Body of pancreas (tissue), 4 donors: ENCODE data around the gene SORCS2. TPM values are rescaled to one million over a fixed set of nuclear protein-coding genes. Genes with fewer than 3 reads are reported as not detected.

ENCODE experiments used
- ATAC-seq: fragments of 150-250 bp; one replicate; pipeline ENCODE4 v1.9.1; 2016
- DNase-seq, 4 donors: peaks; one replicate each; pipeline ENCODE4 v3.0.0-alpha.2; 2019
- H3K27ac ChIP-seq, 4 donors: fragments of 200-600 bp; sonication (generic); 1 replicate in 3 of 4; 2 replicates in 1 of 4; pipeline versions ENCODE4 v1.5.1 to v1.6.1; 2016 to 2019; ENCODE audit warnings: mild to moderate bottlenecking in 1 of 4, mixed read lengths in 1 of 4, moderate library complexity in 1 of 4
- H3K27me3 ChIP-seq, 2 donors: fragments of 200-600 bp; sonication (generic); one replicate each; pipeline ENCODE4 v1.6.0; 2016; ENCODE audit warnings: mild to moderate bottlenecking in 1 of 2
- H3K36me3 ChIP-seq, 2 donors: fragments of 200-600 bp; sonication (generic); replicated peaks in 1 of 2; 2 replicates each; pipeline ENCODE4 v1.5.1; 2016; ENCODE audit warnings: low read depth in 2 of 2; ENCODE audit not compliant: insufficient read depth in 1 of 2
- H3K4me1 ChIP-seq: fragments of 200-600 bp; sonication (generic); one replicate; pipeline ENCODE4 v1.6.0; 2016
- H3K4me3 ChIP-seq, 2 donors: fragments of 200-600 bp; sonication (generic); 1 replicate in 1 of 2; 2 replicates in 1 of 2; pipeline ENCODE4 v1.5.1; 2016 to 2019
- H3K9me3 ChIP-seq, 3 donors: fragments of 200-600 bp; sonication (generic); 1 replicate in 2 of 3; 2 replicates in 1 of 3; pipeline ENCODE4 v1.5.1; 2016
- POLR2A ChIP-seq, 3 donors: fragments of 450-650 bp; IDR thresholded peaks; one replicate each; pipeline ENCODE4 v1.6.1; 2016; ENCODE audit warnings: antibody characterized with exemption in 3 of 3, mild to moderate bottlenecking in 2 of 3
- WGBS, 2 donors: methylation state at CpG; one replicate each; pipeline ENCODE4 v1.1.5; 2017; 5-methylcytosine and 5-hydroxymethylcytosine counted together
- intact Hi-C: fragments of 100-400 bp; cut with DNase I; formaldehyde crosslinking; loops from one replicate; pipeline ENCODE4 v1.15.1; 2023
- total RNA-seq, 2 donors: library from RNA; depleted of rRNA; stranded (reverse); fragments of >200 nt; gene quantifications; one replicate each; pipeline ENCODE4 v1.1.0, GENCODE V29; 2016
- TF ChIP-seq, protein P1 (sequence below), 7 experiments: fragments of 450-650 bp in 4 of 7; fragments of 200-600 bp in 3 of 7; sonication (generic) in 3 of 7; IDR thresholded peaks; one replicate each; pipeline ENCODE4 v1.5.1; 2016 to 2019; ENCODE audit warnings: antibody characterized with exemption in 7 of 7

Gene SORCS2
- total RNA-seq, 2 donors from 2014 or later = 0.26 to 0.33 TPM

DNA sequence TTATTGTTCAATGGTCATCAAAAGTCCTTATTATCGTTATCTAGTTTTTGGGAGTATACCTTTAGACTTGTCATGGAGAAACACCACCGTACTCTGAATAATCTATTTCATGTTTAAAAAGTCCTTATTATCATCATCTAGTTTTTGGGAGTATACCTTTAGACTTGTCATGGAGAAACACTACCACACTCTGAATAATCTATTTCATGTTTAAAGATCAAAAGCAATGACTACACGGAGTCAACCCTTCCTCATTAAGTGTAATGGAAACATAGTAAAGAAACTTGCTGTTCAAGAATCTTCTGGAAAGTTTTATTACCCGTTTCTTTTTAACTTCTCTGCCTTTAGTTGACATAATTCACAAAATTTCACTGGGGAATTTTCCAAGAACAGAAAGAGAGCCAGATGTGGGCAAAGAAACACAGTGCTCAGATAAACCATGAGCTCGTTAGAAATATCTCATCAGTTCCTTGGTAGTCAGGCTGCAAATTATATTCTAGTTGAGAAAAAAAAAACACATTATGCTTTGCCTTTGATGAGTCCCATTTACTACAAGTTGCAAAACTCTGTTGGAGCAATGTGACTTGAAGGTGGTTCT, 588.5 kb downstream of the SORCS2 start:
- Histone ChIP-seq H3K27ac (no peak overlapping the region), H3K36me3 (no peaks in the 10 kb centered on the region)

DNA sequence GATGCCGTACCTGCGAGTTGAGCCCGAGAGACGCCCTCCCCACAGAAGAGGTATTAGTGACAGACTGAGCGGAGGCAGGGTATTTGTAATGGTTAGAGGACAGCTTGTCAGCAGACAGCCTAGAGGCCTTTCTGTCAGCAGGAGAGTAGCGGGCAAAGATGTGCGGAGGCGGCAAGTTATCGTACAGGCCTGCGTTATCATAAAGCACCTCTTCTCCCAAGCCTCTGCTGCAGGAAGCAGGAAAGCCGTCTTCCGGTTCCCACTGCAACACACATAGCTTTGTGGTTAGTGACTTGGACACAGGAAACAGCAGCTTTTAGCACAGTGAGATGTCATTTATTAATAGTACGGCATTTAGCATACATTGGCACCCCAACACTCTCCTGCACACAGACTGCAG, 589.0 kb downstream of the SORCS2 start:
- Histone ChIP-seq H3K27ac (no peak overlapping the region), H3K4me1 (no peaks in the 10 kb centered on the region), H3K36me3 (no peaks in the 10 kb centered on the region), H3K4me3 (no peak overlapping the region), H3K27me3 (no peaks in the 10 kb centered on the region), H3K9me3 (no peaks in the 10 kb centered on the region)
- ATAC-seq = no peak
- intact Hi-C loops = no loop called here
- TF ChIP-seq, protein P1, sequence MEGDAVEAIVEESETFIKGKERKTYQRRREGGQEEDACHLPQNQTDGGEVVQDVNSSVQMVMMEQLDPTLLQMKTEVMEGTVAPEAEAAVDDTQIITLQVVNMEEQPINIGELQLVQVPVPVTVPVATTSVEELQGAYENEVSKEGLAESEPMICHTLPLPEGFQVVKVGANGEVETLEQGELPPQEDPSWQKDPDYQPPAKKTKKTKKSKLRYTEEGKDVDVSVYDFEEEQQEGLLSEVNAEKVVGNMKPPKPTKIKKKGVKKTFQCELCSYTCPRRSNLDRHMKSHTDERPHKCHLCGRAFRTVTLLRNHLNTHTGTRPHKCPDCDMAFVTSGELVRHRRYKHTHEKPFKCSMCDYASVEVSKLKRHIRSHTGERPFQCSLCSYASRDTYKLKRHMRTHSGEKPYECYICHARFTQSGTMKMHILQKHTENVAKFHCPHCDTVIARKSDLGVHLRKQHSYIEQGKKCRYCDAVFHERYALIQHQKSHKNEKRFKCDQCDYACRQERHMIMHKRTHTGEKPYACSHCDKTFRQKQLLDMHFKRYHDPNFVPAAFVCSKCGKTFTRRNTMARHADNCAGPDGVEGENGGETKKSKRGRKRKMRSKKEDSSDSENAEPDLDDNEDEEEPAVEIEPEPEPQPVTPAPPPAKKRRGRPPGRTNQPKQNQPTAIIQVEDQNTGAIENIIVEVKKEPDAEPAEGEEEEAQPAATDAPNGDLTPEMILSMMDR (IDR thresholded peaks at IDR 0.05) = no peak
- no peak for TF ChIP-seq POLR2A (IDR thresholded peaks at IDR 0.05)
- WGBS, 2 donors = 70 to 84% methylated on average over 13 of the region's 13 CpGs
- no peak for DNase-seq

More for the DNA sequence above, 588.5 kb downstream of the SORCS2 start:
- intact Hi-C loops = no loop called here
- no peaks in the 10 kb centered on the region for H3K9me3 ChIP-seq
- DNase-seq (no peak), ATAC-seq (no peak)
- TF ChIP-seq POLR2A (IDR thresholded peaks at IDR 0.05) = no peak
- TF ChIP-seq, protein P1 (IDR thresholded peaks at IDR 0.05) = no peak
- WGBS, 2 donors = 85 to 87% methylated on average over 5 of the region's 5 CpGs
- H3K4me3 ChIP-seq = no peak overlapping the region
- H3K4me1 ChIP-seq = no peaks in the 10 kb centered on the region
- no peaks in the 10 kb centered on the region for H3K27me3 ChIP-seq

DNA sequence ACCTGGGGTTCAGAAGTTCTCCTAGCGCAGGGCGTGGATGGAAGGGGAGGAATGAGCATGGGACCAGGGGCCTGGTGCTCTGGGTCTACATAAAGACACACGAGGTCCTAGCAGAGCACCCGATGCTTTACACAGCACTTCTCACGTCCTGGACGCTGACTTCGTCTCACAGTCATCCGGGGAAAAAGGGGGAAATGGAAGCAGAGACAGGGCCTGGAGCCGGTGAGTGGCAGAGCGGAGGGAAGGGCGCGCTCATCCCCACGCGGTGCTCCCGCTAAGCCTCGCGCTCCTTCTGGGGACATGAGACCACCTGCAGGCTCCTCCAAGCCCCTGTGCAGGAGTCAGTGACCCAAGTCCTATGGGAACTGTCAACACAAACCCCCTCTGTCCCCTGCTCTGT, 589.7 kb downstream of the SORCS2 start:
- no peak for TF ChIP-seq POLR2A (IDR thresholded peaks at IDR 0.05)
- TF ChIP-seq, protein P1 (IDR thresholded peaks at IDR 0.05) = no peak
- DNase-seq = no peak
- ATAC-seq = no peak
- Histone ChIP-seq H3K4me1 (no peaks in the 10 kb centered on the region), H3K9me3 (no peaks in the 10 kb centered on the region), H3K27me3 (no peaks in the 10 kb centered on the region), H3K36me3 (no peaks in the 10 kb centered on the region), H3K27ac (no peak overlapping the region), H3K4me3 (no peak overlapping the region)
- intact Hi-C loops = no loop called here
- WGBS, 2 donors = 82 to 86% methylated on average over 17 of the region's 17 CpGs

DNA sequence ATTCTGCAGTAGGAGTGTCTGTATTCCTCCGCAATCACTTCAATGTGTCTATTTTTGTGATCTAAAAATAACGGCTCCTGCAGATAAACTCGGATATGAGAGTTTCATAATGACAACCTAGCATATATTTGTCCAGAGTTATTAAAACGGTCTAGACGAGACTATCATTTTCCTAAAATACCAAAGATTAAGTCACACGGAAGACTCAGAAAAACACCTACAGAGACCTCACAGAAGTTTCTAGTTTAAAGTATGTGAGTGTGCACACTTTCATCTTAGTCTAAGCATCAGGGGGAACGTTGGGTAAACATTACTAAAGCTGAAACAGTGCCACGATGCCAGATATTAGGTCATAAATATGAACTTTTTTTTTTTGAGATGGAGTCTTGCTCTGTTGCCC, 590.4 kb downstream of the SORCS2 start:
- Histone ChIP-seq H3K4me1 (no peaks in the 10 kb centered on the region), H3K4me3 (no peak overlapping the region), H3K27me3 (no peaks in the 10 kb centered on the region), H3K36me3 (no peaks in the 10 kb centered on the region), H3K27ac (no peak overlapping the region), H3K9me3 (no peaks in the 10 kb centered on the region)
- ATAC-seq = no peak
- no peak for DNase-seq
- 56 to 61% methylated on average over 8 of the region's 8 CpGs for WGBS, 2 donors
- intact Hi-C loops = no loop called here
- TF ChIP-seq POLR2A (IDR thresholded peaks at IDR 0.05) = no peak
- TF ChIP-seq, protein P1 (IDR thresholded peaks at IDR 0.05) = no peak

DNA sequence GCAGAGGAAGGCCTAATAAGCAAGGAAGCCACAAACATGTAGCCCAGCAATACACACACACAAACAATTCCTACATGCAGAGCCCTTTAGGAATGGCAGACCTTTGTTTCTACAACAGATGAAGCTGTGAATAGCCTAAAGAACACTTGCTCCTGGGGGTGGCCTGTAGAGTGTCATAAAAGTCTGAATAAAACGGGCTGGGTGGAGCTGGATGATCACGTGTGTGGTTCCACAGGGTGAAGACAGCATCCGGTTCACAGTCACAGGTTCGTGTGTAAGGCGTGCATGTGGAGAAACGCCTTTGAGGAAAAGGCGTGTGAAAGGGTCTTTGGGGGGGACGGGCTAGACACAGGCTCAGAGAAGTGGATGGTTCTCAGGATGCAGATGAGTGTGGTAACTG, 591.2 kb downstream of the SORCS2 start:
- no peak for TF ChIP-seq POLR2A (IDR thresholded peaks at IDR 0.05)
- ATAC-seq (no peak), DNase-seq (no peak)
- Histone ChIP-seq H3K27me3 (no peaks in the 10 kb centered on the region), H3K36me3 (no peaks in the 10 kb centered on the region), H3K27ac (no peak overlapping the region), H3K4me1 (no peaks in the 10 kb centered on the region), H3K4me3 (no peak overlapping the region), H3K9me3 (no peaks in the 10 kb centered on the region)
- intact Hi-C loops = no loop called here
- 92% methylated on average over 8 of the region's 8 CpGs for WGBS, 2 donors
